Activated CD4-positive, alpha-beta T cell treated with anti-CD3 and anti-CD28 coated beads for 24 hours (primary cell): ENCODE results near the gene PARK7.

Experiments used
- DNase-seq, 2 donors: peaks; one replicate each; pipeline ENCODE4 v3.0.0-alpha.2; 2020; ENCODE audit warnings: low read depth in 2 of 2

Gene PARK7

GRCh38 chr1:8010080-8010664 lies 48.7 kb downstream of the PARK7 start:
- no peak for DNase-seq

GRCh38 chr1:8011016-8011415 lies 49.5 kb downstream of the PARK7 start:
- DNase-seq = no peak

DNA sequence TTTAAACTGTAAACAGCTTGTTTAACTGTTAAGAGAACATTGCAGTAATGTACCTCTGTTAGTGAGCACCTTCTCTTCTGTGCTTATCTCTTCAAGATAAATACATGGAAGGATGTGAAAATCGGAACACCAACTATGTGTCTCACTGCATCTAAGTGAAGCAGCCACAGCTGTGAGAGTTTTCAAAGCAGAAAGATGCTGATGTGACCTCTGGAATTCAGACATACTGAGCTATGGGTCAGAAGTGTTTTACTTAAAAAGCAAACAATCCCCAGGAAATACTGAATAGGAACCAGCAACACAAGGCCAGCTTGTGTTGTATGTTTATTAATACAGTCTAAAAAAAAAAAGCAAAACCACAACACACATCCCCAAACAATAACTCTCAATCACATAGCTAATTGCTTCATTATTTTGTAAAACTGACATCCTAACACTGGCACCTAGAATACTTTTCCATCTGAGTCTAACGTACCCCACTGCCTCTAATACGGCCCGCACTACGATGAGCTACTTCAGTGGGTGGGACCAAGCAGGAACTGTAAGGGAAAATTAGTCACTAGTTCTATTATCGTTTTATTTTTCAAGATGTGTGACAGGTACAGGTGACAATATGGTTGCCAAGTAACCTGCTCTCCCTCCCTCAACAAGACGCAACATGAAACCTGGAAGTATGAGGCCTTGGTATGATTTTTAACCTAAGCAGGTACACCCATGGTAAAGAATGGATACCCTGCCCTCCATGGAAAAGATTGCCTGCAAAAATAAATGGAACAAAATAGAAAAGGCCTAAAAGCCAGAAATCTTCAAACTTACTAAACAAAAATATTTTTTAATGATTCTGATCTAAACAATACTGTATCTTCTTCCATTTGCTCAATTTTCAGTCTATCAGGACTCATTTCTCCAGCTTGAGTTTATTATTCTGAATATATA lies 50.7 kb downstream of the PARK7 start:
- no peak for DNase-seq

GRCh38 chr1:8012955-8013354 lies 51.4 kb downstream of the PARK7 start:
- DNase-seq = no peak

DNA sequence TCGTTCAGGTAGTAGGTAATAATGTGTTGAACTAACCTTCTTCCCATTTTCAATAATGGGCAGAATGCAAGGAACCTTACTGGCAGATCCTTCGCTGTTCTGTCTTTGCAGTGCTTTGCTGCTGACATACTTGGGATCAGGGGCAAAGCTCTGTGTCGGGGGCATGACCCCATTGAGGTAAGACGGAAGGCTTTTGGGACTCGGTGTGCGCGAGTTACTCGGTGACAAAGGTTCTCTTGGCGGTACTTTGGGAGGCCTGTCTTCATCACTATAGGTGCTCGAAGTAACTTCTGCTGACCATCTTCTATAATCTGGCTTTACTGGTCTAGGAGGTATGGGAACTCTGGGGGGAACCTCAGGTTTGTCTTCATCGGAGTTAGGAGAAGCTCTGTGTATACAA lies 51.9 kb downstream of the PARK7 start:
- no peak for DNase-seq

- DNase-seq = no peak
These were observed 52.3 kb downstream of the PARK7 start for GRCh38 chr1:8013800-8014199.

DNA sequence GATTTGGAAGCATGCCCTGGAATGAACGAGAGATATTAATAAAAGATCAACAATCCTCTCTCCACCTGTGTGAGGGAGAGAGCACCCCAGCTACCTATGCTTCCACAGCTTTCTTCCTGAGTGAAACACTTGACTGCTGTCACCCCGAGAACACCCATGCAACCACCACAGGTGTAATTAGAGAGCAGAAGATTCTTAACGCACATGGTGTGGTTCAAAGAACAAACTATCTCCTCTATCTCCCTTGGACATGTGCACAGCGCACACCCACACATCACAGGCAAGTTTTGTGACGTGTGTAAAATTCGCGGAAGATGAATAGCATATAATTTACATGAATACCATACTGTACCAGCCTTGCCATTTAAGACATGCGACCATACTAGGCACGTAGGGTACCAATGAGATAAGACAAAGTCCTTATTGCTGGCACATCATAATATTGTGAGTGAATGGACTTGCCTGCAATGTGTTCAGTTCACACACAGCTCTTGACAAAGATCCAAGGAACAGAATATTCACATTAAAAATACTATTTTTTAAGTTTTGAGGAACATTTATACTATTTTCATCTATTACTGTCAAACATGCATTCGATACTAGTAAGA lies 53.0 kb downstream of the PARK7 start:
- no peak for DNase-seq

DNA sequence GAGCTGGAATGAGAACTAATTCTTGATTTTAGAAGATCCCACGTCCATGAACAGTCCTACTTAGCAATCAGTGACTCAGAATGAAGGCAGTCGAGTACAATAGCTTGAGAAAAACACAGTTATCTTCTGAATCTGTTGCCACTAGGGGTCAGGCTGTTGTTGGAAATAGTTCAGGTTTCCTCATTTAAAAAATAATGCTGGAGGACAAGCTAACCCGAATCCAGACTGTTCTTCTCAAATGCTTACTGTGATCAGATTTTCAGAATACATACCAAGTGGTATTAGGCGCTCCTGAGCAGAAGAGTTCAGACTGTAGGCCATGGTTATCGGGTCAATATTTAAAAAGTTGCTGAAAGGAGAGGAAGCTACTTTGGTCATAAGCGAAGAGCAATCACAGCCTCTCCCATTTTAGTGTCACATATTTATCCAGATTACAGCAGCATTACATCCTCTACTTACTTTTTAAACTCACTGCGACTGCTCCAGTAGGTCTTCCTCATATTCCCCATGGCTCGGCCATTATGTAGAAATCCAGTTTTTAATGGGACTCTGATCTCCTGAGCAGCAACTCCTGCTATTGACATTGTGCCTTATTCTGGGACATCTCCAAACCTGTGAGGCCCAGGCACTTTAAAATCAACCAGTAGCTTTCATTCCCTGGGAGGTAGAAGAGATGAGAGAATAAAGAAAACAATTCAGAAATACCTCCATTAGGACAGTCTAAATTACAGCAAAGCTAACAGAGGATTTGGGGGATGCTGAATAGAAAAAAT lies 53.7 kb downstream of the PARK7 start:
- DNase-seq = peak in 1 of 2 donors; percentile 39

- DNase-seq = no peak
These were observed 54.3 kb downstream of the PARK7 start for GRCh38 chr1:8015809-8016165.

GRCh38 chr1:8016210-8016894 lies 54.8 kb downstream of the PARK7 start:
- no peak for DNase-seq

DNA sequence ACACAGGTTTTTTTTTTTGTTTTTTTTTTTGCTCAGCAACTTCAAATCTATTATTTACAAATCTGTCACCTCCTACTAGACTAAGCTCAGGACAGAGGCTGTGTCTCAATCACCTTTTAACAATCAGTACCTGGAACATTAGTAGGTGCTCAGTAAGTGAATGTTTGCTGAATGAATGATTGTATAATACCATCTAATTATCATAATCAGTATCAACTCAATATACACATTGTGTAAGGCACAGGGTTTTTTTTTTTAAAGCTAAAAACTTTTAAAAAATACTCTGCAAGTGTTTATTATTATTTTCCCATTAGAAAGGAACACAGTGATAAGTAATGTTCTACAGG lies 55.4 kb downstream of the PARK7 start:
- no peak for DNase-seq

DNA sequence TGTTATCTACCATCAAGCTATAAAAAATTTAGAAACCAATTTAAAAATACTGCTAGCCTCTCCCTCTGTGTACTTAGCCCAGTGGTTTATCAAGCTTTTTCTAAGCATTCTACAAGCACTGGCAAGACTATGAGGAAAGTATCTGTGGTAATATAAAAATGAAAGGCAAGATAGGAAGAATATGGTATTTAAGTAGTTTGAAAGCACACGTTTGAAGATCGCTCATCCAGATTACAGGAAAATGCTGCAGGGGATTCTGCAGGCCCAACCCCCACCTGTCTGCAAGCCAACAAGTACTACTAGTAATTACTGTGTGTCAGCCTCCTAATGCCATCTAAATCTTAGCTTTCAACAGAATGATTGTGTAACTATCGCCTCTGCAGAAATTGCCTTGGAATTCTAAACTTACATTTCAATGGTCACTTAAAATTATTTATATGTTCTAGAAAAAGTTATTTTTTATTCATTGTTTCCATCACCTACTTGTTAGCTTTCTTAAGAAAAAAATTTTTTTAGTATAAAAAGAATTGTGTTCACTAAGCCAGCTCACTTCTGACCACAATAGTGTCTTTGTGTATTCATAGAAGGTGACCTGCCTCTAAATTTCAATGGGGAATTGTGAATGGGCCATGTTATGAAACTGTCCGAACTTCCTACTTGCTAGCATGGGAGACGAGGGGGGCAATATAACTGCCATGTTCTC lies 56.1 kb downstream of the PARK7 start:
- no peak for DNase-seq

DNA sequence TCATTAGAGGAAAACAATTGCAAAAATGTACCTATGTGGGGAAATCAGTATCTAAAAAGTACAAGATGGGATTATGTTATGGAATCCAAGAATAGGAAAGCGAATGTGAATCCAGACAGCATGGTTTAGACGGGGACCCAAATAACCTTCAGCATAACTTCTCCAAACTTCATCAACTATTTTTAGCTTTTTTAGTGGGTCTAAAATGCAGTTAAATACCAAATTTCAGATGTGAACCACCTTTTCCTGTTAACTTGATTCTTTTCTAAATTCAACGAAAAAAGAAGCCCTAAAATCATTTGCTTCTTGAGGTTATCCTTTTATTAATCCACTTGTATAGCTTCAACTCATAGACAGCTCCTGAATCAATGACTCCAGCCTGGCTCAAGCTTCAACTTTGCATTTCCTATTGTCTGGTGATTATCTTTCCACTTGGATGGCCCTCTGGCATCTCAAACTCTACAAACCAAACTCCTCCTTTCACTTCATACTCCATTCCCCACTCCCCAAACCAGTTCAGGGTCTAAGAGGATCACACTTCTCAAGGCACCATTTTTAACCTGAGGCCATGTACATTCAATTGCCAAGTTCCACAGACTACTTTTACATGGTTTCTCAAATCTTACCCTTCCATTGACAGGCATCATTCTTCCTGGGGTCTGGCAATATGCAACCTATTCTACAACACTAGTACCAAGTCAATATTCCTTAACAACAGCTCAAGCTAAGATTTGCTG lies 57.1 kb downstream of the PARK7 start:
- no peak for DNase-seq

- no peak for DNase-seq
These were observed 57.7 kb downstream of the PARK7 start for GRCh38 chr1:8019229-8019620.

GRCh38 chr1:8020032-8020431 lies 58.5 kb downstream of the PARK7 start:
- DNase-seq = no peak

- DNase-seq = no peak
These were observed 60.3 kb downstream of the PARK7 start for GRCh38 chr1:8021676-8022266.

- DNase-seq = no peak
These were observed 61.1 kb downstream of the PARK7 start for GRCh38 chr1:8022395-8023286.

DNA sequence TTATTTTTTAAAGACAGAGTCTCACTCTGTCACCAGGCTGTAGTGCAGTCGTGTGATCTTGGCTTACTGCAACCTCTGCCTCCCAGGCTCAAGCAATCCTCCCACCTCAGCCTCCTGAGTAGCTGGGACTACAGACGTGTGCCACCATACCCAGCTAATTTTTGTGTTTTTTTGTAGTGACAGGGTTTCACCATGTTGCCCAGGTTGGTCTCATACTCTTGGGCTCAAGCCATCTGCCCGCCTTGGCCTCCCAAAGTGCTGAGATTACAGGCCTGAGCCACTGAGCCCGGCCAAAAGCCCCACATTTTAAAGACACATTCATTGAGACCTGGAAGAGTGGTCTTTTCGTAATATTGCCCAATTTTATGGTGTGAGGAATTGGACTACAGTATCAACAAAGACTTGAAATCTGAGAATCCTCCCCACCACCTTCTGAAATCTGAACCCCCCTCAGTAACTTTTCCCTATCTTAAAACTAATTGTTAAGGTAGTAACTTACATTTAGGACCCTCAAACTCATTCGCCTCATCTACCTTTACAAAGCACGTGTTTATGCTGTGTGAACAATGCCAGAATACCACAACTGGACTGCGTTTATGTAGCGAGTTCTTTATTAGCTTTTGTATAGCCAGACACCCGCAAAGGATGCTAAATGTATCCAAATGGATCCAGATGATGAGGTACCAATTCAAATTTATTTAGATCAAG lies 61.9 kb downstream of the PARK7 start:
- no peak for DNase-seq

- DNase-seq = no peak
These were observed 62.4 kb downstream of the PARK7 start for GRCh38 chr1:8023995-8024313.
